ENCODE data around the gene PHF23. TPM values are rescaled to one million over a fixed set of nuclear protein-coding genes. Genes with fewer than 3 reads are reported as not detected.
A peak's percentile ranks its signal among the peaks of the same experiment; 100 is the strongest.

The PHF23 gene
- total RNA-seq, 1 experiment from 2014 or later: 85.1 TPM

DNA sequence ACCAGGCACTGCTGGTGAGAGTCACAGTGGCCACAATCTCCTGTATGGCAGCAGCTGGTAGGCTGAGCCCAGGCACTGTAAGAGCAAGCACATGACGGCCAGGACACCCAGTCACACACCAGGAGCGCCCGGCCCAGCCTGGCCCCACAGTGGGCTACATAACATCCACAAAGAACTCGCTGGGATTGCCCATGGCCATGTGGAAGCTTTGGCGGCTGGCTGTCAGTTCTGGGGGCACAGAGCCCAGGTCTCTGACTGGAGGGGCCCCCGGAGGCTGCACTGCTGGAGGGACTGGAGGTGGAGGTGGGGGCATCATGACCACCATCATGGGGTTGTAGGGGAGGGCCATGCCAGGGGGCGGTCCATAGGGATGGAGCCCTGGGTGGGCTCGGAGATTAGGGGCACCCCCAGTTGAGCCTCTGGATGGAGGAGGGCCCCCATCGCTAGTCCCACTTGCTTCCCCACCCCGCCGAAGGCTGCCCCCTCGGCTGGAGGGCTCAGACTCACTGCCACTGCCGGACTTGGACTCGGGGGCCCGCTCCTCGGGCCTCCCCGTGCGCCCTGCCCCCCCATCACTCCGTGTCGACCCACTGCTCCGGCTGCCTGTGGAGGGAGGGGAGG, 13.4 kb downstream of the PHF23 start:
- Histone ChIP-seq H3K9me3 (ENCODE audit: low read depth, low read length, poor library complexity, severe bottlenecking) (no peaks in the 10 kb centered on the region), H3K36me3 (ENCODE audit: insufficient read depth, low read length, poor library complexity, severe bottlenecking) (peaks cover 98% of the 10 kb centered on the region), H3K4me1 (ENCODE audit: insufficient read depth, low read length, poor library complexity, severe bottlenecking) (peaks cover 5% of the 10 kb centered on the region), H3K27ac (ENCODE audit: low read depth, low read length, poor library complexity, severe bottlenecking) (no peak overlapping the region), H3K27me3 (replicated peaks; ENCODE audit: insufficient read depth, low read depth, low read length, poor library complexity) (no peaks in the 10 kb centered on the region), H3K4me3 (ENCODE audit: low read depth, low read length, poor library complexity, severe bottlenecking) (no peak overlapping the region)
- POLR2A ChIA-PET (ENCODE audit: low non-redundant PET): no interaction called here
- intact Hi-C loops (cut with micrococcal nuclease; ENCODE audit: unreplicated experiment): no loop called here
- CTCF ChIA-PET: no interaction called here
- DNase-seq (ENCODE audit: low spot score): no peak
- BruUV-seq (replicated peaks): no TSS peak
- TF ChIP-seq EZH2 (IDR thresholded peaks at IDR 0.05; ENCODE audit: borderline replicate concordance, low read depth, low read length, poor library complexity, severe bottlenecking): no peak
- TF ChIP-seq, protein P1, sequence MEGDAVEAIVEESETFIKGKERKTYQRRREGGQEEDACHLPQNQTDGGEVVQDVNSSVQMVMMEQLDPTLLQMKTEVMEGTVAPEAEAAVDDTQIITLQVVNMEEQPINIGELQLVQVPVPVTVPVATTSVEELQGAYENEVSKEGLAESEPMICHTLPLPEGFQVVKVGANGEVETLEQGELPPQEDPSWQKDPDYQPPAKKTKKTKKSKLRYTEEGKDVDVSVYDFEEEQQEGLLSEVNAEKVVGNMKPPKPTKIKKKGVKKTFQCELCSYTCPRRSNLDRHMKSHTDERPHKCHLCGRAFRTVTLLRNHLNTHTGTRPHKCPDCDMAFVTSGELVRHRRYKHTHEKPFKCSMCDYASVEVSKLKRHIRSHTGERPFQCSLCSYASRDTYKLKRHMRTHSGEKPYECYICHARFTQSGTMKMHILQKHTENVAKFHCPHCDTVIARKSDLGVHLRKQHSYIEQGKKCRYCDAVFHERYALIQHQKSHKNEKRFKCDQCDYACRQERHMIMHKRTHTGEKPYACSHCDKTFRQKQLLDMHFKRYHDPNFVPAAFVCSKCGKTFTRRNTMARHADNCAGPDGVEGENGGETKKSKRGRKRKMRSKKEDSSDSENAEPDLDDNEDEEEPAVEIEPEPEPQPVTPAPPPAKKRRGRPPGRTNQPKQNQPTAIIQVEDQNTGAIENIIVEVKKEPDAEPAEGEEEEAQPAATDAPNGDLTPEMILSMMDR (conservative IDR thresholded peaks at IDR 0.05; ENCODE audit: low read depth, low read length): no peak

DNA sequence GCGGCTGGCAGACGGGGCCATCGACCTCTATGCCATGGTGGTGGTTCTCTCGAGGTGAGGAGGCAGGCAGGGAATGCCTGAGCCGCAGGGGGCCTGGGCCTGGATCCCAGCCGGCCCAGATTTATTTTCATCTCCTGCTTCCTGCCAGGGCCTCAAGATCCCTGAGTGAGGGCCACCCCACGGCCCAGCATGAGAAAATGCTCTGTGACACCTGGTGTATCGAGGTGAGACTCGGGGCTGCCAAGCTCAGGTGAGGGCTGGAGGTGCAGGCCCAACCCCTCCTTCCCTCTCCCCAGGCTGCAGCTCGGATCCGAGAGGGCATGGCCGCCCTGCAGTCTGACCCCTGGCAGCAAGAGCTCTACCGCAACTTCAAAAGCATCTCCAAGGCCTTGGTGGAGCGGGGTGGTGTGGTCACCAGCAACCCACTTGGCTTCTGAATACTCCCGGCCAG, 14.6 kb downstream of the PHF23 start:
- H3K9me3 ChIP-seq (ENCODE audit: low read depth, low read length, poor library complexity, severe bottlenecking): no peaks in the 10 kb centered on the region
- DNase-seq (ENCODE audit: low spot score): no peak
- no peaks in the 10 kb centered on the region for H3K27me3 ChIP-seq (replicated peaks; ENCODE audit: insufficient read depth, low read depth, low read length, poor library complexity)
- H3K4me3 ChIP-seq (ENCODE audit: low read depth, low read length, poor library complexity, severe bottlenecking): no peak overlapping the region
- peaks cover 87% of the 10 kb centered on the region for H3K36me3 ChIP-seq (ENCODE audit: insufficient read depth, low read length, poor library complexity, severe bottlenecking)
- TF ChIP-seq EZH2 (IDR thresholded peaks at IDR 0.05; ENCODE audit: borderline replicate concordance, low read depth, low read length, poor library complexity, severe bottlenecking): no peak
- TF ChIP-seq, protein P1 (conservative IDR thresholded peaks at IDR 0.05; ENCODE audit: low read depth, low read length): no peak
- BruUV-seq (replicated peaks): TSS peak; percentile 34
- ChIA-PET POLR2A (ENCODE audit: low non-redundant PET) (interaction anchor here (0.6 kb wide), 1 partner anchor 8 kb away, joined by 3 read pairs; no protein-coding TSS in a partner anchor), CTCF (no interaction called here)
- peaks cover 5% of the 10 kb centered on the region for H3K4me1 ChIP-seq (ENCODE audit: insufficient read depth, low read length, poor library complexity, severe bottlenecking)
- intact Hi-C loops (cut with micrococcal nuclease; ENCODE audit: unreplicated experiment): no loop called here
- no peak overlapping the region for H3K27ac ChIP-seq (ENCODE audit: low read depth, low read length, poor library complexity, severe bottlenecking)

DNA sequence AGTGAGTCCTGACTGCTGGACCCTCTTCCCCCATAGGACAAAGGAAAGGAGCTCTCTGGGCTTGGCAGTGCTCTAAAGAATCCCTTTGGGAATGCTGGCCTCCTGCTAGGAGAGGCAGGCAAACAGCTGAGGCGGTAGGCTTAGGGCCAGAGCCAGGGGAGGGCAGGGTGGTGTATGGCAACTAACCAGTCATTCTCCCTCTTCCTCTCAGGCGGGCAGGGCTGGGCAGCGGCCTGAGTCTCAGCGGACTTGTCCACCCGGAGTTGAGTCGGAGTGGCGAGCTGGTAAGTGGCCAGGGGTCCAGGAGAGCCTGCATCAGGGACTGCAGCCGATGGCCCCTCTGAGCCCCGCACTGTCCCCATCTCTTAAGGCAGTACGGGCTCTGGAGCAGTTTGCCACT, 15.1 kb downstream of the PHF23 start:
- no peak overlapping the region for H3K27ac ChIP-seq (ENCODE audit: low read depth, low read length, poor library complexity, severe bottlenecking)
- no peaks in the 10 kb centered on the region for H3K27me3 ChIP-seq (replicated peaks; ENCODE audit: insufficient read depth, low read depth, low read length, poor library complexity)
- TF ChIP-seq EZH2 (IDR thresholded peaks at IDR 0.05; ENCODE audit: borderline replicate concordance, low read depth, low read length, poor library complexity, severe bottlenecking): no peak
- TF ChIP-seq, protein P1 (conservative IDR thresholded peaks at IDR 0.05; ENCODE audit: low read depth, low read length): no peak
- H3K4me1 ChIP-seq (ENCODE audit: insufficient read depth, low read length, poor library complexity, severe bottlenecking): peaks cover 10% of the 10 kb centered on the region
- no peaks in the 10 kb centered on the region for H3K9me3 ChIP-seq (ENCODE audit: low read depth, low read length, poor library complexity, severe bottlenecking)
- intact Hi-C loops (cut with micrococcal nuclease; ENCODE audit: unreplicated experiment): no loop called here
- CTCF ChIA-PET: no interaction called here
- no peak overlapping the region for H3K4me3 ChIP-seq (ENCODE audit: low read depth, low read length, poor library complexity, severe bottlenecking)
- no peak for DNase-seq (ENCODE audit: low spot score)
- POLR2A ChIA-PET (ENCODE audit: low non-redundant PET): interaction anchor here (0.6 kb wide), 1 partner anchor 9 kb away, joined by 3 read pairs; no protein-coding TSS in a partner anchor
- BruUV-seq (replicated peaks): no TSS peak
- peaks cover 81% of the 10 kb centered on the region for H3K36me3 ChIP-seq (ENCODE audit: insufficient read depth, low read length, poor library complexity, severe bottlenecking)

Data from A673 (cell line).